Left ventricle myocardium inferior (tissue), 1 donor: Measurements from ENCODE around the gene EHMT1. TPM values are rescaled to one million over a fixed set of nuclear protein-coding genes. Genes with fewer than 3 reads are reported as not detected.

ENCODE experiments used
- DNase-seq: peaks from one replicate; pipeline ENCODE4 v3.0.0-alpha.2; 2020
- H3K27ac ChIP-seq: fragments of 200-600 bp; replicated peaks from 2 replicates; pipeline ENCODE4 v1.8.0; 2021
- H3K27me3 ChIP-seq: fragments of 200-600 bp; 2 replicates; pipeline ENCODE4 v1.8.0; 2021; ENCODE audit warnings: low read depth
- H3K36me3 ChIP-seq: fragments of 200-600 bp; 2 replicates; pipeline ENCODE4 v1.8.0; 2021
- H3K4me1 ChIP-seq: fragments of 200-600 bp; 2 replicates; pipeline ENCODE4 v1.8.0; 2021
- H3K4me3 ChIP-seq: fragments of 200-600 bp; 2 replicates; pipeline ENCODE4 v1.8.0; 2021; ENCODE audit warnings: mild to moderate bottlenecking, moderate library complexity
- H3K9me3 ChIP-seq: fragments of 200-600 bp; replicated peaks from 2 replicates; pipeline ENCODE4 v1.8.0; 2021
- intact Hi-C: fragments of 100-400 bp; cut with micrococcal nuclease; formaldehyde crosslinking; loops from one replicate; pipeline ENCODE4 v1.11.0; 2022
- total RNA-seq: library from RNA; stranded (reverse); fragmentation: NEBNext Ultra II Directional; extraction: Animal tissue kit (Norgen Biotek cat#: 25700); gene quantifications from one replicate; pipeline ENCODE4 v1.2.1, GENCODE V29; 2021
- TF ChIP-seq, protein P1 (sequence below): fragments of 200-600 bp; IDR thresholded peaks from 2 replicates; pipeline ENCODE4 v1.8.0; 2021; ENCODE audit warnings: antibody characterized with exemption, mild to moderate bottlenecking, borderline replicate concordance
- donor health status: DM: no; HTN: yes; CAD: no; lungs with severe emphysema.

The EHMT1 gene
- total RNA-seq, 1 donor from 2014 or later = 31.3 TPM

DNA sequence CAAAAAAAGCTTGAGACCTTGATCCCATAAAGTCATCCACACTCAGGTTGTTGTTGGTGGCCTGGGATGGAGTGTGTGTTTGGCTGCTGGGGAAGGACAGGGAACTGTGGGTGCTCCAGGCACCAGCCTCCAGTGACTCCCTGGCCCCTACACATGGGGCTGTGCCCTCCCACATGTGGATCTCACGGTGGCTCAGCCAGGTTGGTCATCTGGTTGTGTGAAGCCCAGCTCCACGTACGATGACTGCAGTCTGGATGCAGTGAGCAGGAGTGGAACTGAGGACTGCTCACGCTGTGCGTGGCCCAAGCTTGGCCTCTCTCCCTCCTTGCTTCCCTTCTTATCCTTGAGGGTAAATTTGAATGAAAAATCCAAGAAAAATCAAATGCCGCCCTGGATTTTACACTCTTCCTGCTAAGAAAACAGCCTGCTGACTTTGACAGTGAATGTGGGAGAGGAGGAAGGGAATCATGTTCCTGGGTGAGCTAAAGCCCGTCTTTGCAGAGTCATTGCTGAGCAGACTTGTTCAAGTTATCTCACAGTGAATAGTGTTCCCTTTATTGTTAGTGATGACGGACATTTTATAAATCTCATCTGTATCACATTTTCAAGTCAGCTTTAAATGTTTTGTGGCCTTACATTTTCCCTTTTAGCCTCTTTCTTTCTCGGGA is 193.7 kb downstream of the EHMT1 start:
- DNase-seq = no peak
- peaks cover 87% of the 10 kb centered on the region for H3K36me3 ChIP-seq
- H3K4me1 ChIP-seq = no peaks in the 10 kb centered on the region
- no peak overlapping the region for H3K4me3 ChIP-seq
- no peaks in the 10 kb centered on the region for H3K9me3 ChIP-seq
- intact Hi-C loops = no loop called here
- no peak overlapping the region for H3K27ac ChIP-seq
- TF ChIP-seq, protein P1, sequence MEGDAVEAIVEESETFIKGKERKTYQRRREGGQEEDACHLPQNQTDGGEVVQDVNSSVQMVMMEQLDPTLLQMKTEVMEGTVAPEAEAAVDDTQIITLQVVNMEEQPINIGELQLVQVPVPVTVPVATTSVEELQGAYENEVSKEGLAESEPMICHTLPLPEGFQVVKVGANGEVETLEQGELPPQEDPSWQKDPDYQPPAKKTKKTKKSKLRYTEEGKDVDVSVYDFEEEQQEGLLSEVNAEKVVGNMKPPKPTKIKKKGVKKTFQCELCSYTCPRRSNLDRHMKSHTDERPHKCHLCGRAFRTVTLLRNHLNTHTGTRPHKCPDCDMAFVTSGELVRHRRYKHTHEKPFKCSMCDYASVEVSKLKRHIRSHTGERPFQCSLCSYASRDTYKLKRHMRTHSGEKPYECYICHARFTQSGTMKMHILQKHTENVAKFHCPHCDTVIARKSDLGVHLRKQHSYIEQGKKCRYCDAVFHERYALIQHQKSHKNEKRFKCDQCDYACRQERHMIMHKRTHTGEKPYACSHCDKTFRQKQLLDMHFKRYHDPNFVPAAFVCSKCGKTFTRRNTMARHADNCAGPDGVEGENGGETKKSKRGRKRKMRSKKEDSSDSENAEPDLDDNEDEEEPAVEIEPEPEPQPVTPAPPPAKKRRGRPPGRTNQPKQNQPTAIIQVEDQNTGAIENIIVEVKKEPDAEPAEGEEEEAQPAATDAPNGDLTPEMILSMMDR = no peak
- no peaks in the 10 kb centered on the region for H3K27me3 ChIP-seq

- Histone ChIP-seq H3K4me1 (no peaks in the 10 kb centered on the region), H3K9me3 (no peaks in the 10 kb centered on the region), H3K4me3 (no peak overlapping the region), H3K27ac (no peak overlapping the region), H3K36me3 (peaks cover 87% of the 10 kb centered on the region), H3K27me3 (no peaks in the 10 kb centered on the region)
- intact Hi-C loops = no loop called here
- no peak for DNase-seq
- TF ChIP-seq, protein P1 = no peak
Measured at GRCh38 chr9:137813167-137813566, 194.4 kb downstream of the EHMT1 start.

- TF ChIP-seq, protein P1 = no peak
- Histone ChIP-seq H3K9me3 (no peaks in the 10 kb centered on the region), H3K27me3 (no peaks in the 10 kb centered on the region), H3K4me1 (no peaks in the 10 kb centered on the region), H3K4me3 (no peak overlapping the region), H3K36me3 (peaks cover 88% of the 10 kb centered on the region), H3K27ac (no peak overlapping the region)
- intact Hi-C loops = no loop called here
- DNase-seq = no peak
Measured at GRCh38 chr9:137813651-137814415, 195.0 kb downstream of the EHMT1 start.

DNA sequence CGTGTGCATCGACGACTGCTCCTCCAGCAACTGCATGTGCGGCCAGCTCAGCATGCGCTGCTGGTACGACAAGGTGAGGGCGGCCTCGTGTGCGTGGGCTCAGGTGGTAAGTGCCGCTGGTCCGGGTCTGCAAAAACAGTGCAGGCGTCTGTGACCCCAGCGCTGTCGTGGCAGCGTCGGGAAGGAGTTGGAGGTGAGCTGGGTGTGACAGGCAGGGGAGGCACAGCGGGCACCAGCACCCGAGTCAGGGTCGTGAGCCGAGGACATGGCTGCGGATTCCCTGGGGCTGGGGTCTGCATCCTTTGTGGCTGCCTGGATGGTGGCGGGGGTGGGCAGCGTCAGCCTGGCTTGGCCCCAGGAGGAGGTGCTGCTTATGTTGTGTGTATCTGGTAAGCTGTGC is 195.6 kb downstream of the EHMT1 start:
- TF ChIP-seq, protein P1 = no peak
- Histone ChIP-seq H3K4me3 (no peak overlapping the region), H3K36me3 (peaks cover 82% of the 10 kb centered on the region), H3K27me3 (no peaks in the 10 kb centered on the region), H3K4me1 (no peaks in the 10 kb centered on the region), H3K27ac (no peak overlapping the region), H3K9me3 (no peaks in the 10 kb centered on the region)
- intact Hi-C loops = no loop called here
- DNase-seq = no peak

DNA sequence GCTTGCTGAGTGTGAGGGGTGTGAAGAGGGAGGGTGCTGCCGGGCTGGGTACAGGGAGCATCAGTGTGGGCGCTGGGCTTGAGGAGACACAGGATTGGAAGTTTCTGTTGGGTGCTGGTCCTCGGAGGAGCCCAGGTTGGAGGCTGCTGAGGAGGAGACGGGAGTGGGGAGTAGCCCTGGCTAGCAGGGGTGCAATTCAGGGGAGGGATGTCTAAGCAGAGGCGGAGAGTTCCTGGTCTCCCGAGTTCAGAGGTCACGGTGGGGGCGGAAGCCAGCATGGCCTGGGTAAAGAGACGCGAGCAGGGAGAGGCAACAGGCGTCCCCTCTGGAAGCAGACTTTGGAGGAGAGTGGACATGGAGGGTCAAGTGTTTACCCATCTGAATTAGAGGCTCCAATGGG is 196.0 kb downstream of the EHMT1 start:
- Histone ChIP-seq H3K27me3 (no peaks in the 10 kb centered on the region), H3K9me3 (no peaks in the 10 kb centered on the region), H3K27ac (no peak overlapping the region), H3K4me3 (no peak overlapping the region), H3K36me3 (peaks cover 82% of the 10 kb centered on the region), H3K4me1 (peaks cover 3% of the 10 kb centered on the region)
- intact Hi-C loops = no loop called here
- TF ChIP-seq, protein P1 = no peak
- no peak for DNase-seq
